Fibroblast of skin of abdomen (primary cell): Measurements from ENCODE around the gene GOLGA2.

ENCODE experiments used
- DNase-seq: peaks from one replicate; pipeline ENCODE4 v3.0.0-alpha.2; 2013

The GOLGA2 gene

GRCh38 chr9:128211981-128212281 lies 63.9 kb downstream of the GOLGA2 start:
- DNase-seq = no peak

- DNase-seq = no peak
These were observed 64.4 kb downstream of the GOLGA2 start for GRCh38 chr9:128211186-128211980.

GRCh38 chr9:128208946-128209669 lies 66.7 kb downstream of the GOLGA2 start:
- DNase-seq = no peak

- no peak for DNase-seq
These were observed 67.4 kb downstream of the GOLGA2 start for GRCh38 chr9:128208386-128208785.

GRCh38 chr9:128206916-128207910 lies 68.6 kb downstream of the GOLGA2 start:
- DNase-seq = no peak

- no peak for DNase-seq
These were observed 69.3 kb downstream of the GOLGA2 start for GRCh38 chr9:128206484-128206883.
